SK-N-SH (cell line): ENCODE results near the gene MSTO1.
"Not testable (repeated sequence)": the region's sequence is repeated elsewhere in the genome, so short reads cannot be mapped to it uniquely, and the experiment has no call there.

Experiments
- EZH2phosphoT487 ChIP-seq: fragments of 200-600 bp; sonication (generic); IDR thresholded peaks from 2 replicates; pipeline ENCODE4 v1.6.1; 2017; ENCODE audit warnings: low read depth, mixed run types, mild to moderate bottlenecking, antibody characterized with exemption, moderate library complexity, borderline replicate concordance
- GABPA ChIP-seq: IDR thresholded peaks from 2 replicates; pipeline ENCODE4 v1.4.0; 2012; ENCODE audit warnings: low read depth, mild to moderate bottlenecking
- JUND ChIP-seq: IDR thresholded peaks from 2 replicates; pipeline ENCODE4 v1.4.0; 2012
- NRF1 ChIP-seq: IDR thresholded peaks from 2 replicates; pipeline ENCODE4 v1.6.1; 2012; ENCODE audit warnings: low read depth, mild to moderate bottlenecking, low read length
- POLR2AphosphoS5 ChIP-seq: IDR thresholded peaks from 2 replicates; pipeline ENCODE4 v1.6.1; 2012; ENCODE audit warnings: low read depth, low read length
- REST ChIP-seq: IDR thresholded peaks from 2 replicates; pipeline ENCODE4 v1.6.1; 2012; ENCODE audit warnings: mild to moderate bottlenecking, low read depth, low read length, moderate library complexity
- TAF1 ChIP-seq: IDR thresholded peaks from 2 replicates; pipeline ENCODE4 v1.6.1; 2012; ENCODE audit warnings: low read depth, mild to moderate bottlenecking, low read length, moderate library complexity, borderline replicate concordance
- TCF12 ChIP-seq: IDR thresholded peaks from 2 replicates; pipeline ENCODE4 v1.4.0; 2012
- TF ChIP-seq, protein P1 (sequence below): fragments of 200-600 bp; sonication (generic); IDR thresholded peaks from 2 replicates; pipeline ENCODE4 v1.6.1; 2017; ENCODE audit warnings: antibody characterized with exemption, mild to moderate bottlenecking, moderate library complexity

DNA sequence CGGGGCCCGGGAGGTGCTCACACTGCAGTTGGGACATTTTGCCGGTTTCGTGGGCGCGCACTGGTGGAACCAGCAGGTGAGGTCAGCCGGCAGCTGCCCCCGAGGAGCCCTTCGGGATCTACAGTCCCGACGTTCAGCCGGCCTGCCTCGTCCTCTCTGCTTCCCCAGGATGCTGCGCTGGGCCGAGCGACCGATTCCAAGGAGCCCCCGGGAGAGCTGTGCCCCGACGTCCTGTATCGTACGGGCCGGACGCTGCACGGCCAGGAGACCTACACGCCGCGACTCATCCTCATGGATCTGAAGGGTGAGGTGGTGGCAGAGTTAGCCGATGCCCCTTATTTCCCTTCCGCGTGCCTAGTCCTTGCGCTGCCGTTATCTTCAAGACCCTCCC is 234 bp downstream of the MSTO1 start:
- TF ChIP-seq, protein P1, sequence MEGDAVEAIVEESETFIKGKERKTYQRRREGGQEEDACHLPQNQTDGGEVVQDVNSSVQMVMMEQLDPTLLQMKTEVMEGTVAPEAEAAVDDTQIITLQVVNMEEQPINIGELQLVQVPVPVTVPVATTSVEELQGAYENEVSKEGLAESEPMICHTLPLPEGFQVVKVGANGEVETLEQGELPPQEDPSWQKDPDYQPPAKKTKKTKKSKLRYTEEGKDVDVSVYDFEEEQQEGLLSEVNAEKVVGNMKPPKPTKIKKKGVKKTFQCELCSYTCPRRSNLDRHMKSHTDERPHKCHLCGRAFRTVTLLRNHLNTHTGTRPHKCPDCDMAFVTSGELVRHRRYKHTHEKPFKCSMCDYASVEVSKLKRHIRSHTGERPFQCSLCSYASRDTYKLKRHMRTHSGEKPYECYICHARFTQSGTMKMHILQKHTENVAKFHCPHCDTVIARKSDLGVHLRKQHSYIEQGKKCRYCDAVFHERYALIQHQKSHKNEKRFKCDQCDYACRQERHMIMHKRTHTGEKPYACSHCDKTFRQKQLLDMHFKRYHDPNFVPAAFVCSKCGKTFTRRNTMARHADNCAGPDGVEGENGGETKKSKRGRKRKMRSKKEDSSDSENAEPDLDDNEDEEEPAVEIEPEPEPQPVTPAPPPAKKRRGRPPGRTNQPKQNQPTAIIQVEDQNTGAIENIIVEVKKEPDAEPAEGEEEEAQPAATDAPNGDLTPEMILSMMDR: not testable (repeated sequence)
- not testable (repeated sequence) for TF ChIP-seq EZH2phosphoT487, REST, NRF1, POLR2AphosphoS5, JUND, GABPA, TAF1, TCF12
